Femur (tissue), 1 donor: ENCODE measurements around the gene NAV3.

ENCODE experiments used
- DNase-seq: peaks from one replicate; pipeline ENCODE4 v3.0.0-alpha.2; 2017

NAV3 gene

GRCh38 chr12:77992760-77993159 lies 162.1 kb downstream of the NAV3 start:
- no peak for DNase-seq

- no peak for DNase-seq
These were observed 163.0 kb downstream of the NAV3 start for GRCh38 chr12:77993658-77994057.

GRCh38 chr12:77995436-77996167 lies 164.9 kb downstream of the NAV3 start:
- no peak for DNase-seq

- no peak for DNase-seq
These were observed 166.0 kb downstream of the NAV3 start for GRCh38 chr12:77996670-77997069.

GRCh38 chr12:77998236-77998786 lies 167.6 kb downstream of the NAV3 start:
- no peak for DNase-seq

GRCh38 chr12:77999074-77999715 lies 168.5 kb downstream of the NAV3 start:
- no peak for DNase-seq

GRCh38 chr12:78002878-78003277 lies 172.2 kb downstream of the NAV3 start:
- no peak for DNase-seq

- no peak for DNase-seq
These were observed 173.8 kb downstream of the NAV3 start for GRCh38 chr12:78004249-78005093.

- no peak for DNase-seq
These were observed 174.4 kb downstream of the NAV3 start for GRCh38 chr12:78005094-78005492.

GRCh38 chr12:78007173-78007572 lies 176.5 kb downstream of the NAV3 start:
- DNase-seq, result no peak

GRCh38 chr12:78009031-78009430 lies 178.3 kb downstream of the NAV3 start:
- no peak for DNase-seq

GRCh38 chr12:78018171-78018910 lies 187.6 kb downstream of the NAV3 start:
- no peak for DNase-seq

GRCh38 chr12:78018939-78019338 lies 188.2 kb downstream of the NAV3 start:
- DNase-seq, result no peak

- no peak for DNase-seq
These were observed 197.7 kb downstream of the NAV3 start for GRCh38 chr12:78028426-78028825.

GRCh38 chr12:78034025-78034424 lies 203.3 kb downstream of the NAV3 start:
- no peak for DNase-seq

- no peak for DNase-seq
These were observed 205.4 kb downstream of the NAV3 start for GRCh38 chr12:78035901-78036606.

GRCh38 chr12:78036874-78037273 lies 206.2 kb downstream of the NAV3 start:
- DNase-seq, result no peak

GRCh38 chr12:78037707-78038106 lies 207.0 kb downstream of the NAV3 start:
- no peak for DNase-seq

GRCh38 chr12:78038541-78038940 lies 207.8 kb downstream of the NAV3 start:
- no peak for DNase-seq

- no peak for DNase-seq
These were observed 208.3 kb downstream of the NAV3 start for GRCh38 chr12:78038986-78039385.

- DNase-seq, result no peak
These were observed 209.4 kb downstream of the NAV3 start for GRCh38 chr12:78040111-78040510.

GRCh38 chr12:78050790-78051189 lies 220.1 kb downstream of the NAV3 start:
- DNase-seq, result no peak
